ENCODE measurements around the gene TAS2R38.
A peak's percentile ranks its signal among the peaks of the same experiment; 100 is the strongest.

Gene TAS2R38

DNA sequence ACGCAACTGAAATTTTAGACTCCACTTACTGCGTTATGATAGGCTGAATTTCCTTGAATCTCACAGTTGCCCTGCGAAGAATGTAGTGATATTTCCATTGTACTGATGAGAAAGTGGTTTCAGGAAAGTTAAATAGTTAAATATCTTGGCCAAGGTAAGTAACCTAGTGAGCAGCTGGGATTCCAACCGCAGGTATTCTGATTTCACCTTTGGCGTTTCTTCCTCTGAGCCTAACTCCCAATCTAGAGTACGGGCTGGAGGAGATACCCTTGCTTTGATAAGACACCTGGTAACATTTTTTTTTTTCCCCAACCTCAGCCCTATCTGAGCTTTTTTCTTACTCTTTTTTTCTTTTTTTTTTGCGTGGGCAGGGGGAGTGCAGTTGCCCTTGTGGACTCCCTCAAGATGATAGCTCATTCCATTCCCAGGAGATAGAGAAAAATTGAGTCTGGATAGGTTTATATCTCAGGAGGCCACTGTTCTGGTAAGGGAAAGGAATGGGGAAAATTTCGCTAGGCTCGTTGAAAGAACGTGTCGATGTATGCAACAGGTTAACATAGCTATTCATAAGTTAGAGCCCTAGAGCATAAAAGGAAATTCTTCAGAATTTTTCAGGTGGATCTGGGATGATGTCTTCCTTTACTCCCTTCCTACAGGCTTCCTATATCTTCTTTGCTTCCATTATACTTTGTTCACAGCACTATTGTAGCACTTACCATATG, 3.1 kb upstream of the TAS2R38 start:
- DNase-seq (ENCODE audit: low read depth in 2 of 2): no peak

GRCh38 chr7:141975806-141976523, 2.4 kb upstream of the TAS2R38 start:
- peak; percentile 28 to 78 for DNase-seq (ENCODE audit: low read depth in 2 of 2)

DNA sequence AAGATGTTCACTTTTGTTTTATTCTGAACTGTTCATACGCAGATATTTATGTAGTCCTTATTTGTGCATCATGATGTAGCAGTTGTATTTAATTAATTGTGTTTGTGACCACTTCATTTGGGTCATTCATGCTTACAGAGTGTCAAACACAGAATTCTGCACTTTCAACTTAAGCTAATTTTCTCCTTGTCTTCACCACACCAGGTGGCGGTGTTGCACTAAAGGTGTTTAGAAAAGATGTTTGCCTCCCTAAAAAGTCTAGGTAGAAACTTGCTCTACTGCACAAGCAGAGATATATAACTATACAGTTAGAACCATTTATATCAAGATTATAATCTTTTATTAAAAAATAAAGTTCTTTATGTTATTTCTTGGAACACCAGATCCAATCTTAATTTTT, 1.3 kb upstream of the TAS2R38 start:
- no peak for DNase-seq (ENCODE audit: low read depth in 2 of 2)

DNA sequence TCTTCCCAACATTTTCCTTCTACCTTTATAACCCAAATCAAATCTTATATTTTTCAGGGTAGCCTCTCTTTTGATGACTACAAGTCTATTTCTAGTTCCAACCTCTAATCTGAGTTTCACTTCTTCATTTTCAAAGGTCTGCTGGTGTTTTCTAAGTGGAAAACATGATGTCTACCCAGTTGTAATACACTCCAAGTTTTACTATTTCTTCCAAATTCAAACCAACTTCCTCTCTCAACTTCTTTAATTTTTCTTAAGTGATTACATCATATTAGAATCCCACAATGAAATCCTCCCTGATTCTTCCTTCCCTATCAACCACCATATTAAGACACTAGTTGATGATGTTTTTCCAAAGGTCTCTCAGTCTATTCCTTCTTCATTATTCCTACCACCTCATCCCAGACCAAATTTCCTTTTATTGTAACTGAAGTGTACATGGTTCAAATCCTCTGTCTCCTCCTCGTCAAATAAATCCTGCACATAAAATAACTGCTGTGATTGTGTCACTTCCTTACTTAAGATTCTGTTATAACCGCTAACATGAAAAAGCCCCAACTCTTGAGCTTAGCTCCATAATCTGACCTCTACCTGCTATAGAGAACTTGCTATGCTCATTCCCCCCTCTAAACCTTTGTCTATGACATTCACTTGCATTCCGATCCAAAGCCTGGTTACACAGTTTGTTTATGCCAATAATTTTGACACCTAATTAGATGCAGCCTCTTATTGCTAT, 12.7 kb downstream of the TAS2R38 start:
- no peak for DNase-seq (ENCODE audit: low read depth in 2 of 2)

- no peak for DNase-seq (ENCODE audit: low read depth in 2 of 2)
Measured at GRCh38 chr7:141956084-141956483, 17.5 kb downstream of the TAS2R38 start.

DNA sequence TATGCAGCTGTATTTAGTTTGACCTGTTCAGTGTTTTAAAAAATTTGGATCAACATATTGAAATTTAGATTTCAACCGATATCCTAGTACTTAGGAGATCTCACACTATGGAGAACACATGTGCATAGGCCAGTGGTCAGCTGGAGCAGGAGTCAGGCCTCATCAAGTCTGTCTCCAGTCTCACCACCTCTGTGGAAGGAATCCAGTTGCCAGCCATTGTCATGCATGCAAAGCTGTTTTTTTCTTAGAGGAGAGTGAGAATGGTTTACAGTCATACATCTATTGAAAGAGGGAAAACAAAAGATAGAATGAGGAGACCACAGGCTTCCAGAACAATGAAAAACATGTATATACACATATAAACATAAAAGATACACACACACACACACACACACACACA, 19.2 kb downstream of the TAS2R38 start:
- DNase-seq (ENCODE audit: low read depth in 2 of 2): no peak

GRCh38 chr7:141952461-141952860, 21.1 kb downstream of the TAS2R38 start:
- no peak for DNase-seq (ENCODE audit: low read depth in 2 of 2)

DNA sequence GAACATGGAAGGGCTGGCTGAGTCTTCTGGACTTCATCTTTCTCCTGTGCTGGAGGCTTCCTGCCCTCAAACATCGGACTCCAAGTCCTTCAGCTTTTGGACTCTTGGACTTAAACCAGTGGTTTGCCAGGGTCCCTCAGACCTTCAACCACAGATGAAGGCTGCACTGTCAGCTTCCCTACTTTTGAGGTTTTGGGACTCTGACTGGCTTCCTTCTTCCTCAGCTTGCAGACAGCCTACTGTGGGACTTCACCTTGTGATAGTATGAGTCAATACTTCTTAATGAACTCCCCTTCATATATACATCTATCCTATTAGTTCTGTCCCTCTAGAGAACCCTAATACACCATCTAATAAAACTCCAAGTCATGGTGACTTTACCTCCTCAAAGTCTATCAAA, 22.8 kb downstream of the TAS2R38 start:
- no peak for DNase-seq (ENCODE audit: low read depth in 2 of 2)

DNA sequence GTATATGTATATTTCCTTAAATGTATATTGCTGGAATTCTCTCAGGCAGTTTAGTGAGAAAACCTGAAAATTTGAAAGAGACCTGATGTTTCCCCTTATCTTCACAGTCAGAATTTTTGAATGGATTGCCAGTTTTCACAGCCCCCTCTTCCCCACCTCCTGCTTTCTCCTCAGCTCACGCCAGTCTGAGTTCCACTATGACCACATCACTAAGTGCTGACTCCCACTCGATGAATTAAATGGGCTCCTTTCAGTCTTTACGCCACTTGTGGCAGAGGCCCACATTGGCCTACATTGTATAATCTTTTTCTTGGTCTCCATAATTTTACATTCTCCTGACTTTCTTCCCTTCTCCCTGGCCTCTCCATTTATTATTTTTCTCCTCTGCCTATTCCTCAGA, 23.7 kb downstream of the TAS2R38 start:
- DNase-seq (ENCODE audit: low read depth in 2 of 2): no peak

GRCh38 chr7:141949451-141949850, 24.1 kb downstream of the TAS2R38 start:
- DNase-seq (ENCODE audit: low read depth in 2 of 2): no peak

DNA sequence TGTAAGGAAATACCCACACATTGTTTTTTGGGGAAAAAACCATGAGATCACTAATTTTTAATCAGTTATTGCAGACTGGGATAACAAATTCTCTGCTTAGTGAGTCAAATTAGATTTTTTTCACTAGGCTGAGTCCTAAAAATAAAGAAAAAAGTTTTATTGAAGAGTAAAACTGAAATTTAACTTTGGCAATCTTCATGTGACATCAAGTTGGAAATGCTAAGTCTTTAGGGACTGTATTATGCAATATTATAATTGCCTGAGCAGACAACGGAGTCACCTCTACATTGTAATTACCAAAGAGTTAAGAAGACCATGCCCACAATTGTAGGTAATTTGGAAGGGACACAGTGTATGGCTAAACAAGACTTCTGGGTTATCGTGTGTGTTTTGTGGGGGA, 24.6 kb downstream of the TAS2R38 start:
- DNase-seq (ENCODE audit: low read depth in 2 of 2): no peak

DNA sequence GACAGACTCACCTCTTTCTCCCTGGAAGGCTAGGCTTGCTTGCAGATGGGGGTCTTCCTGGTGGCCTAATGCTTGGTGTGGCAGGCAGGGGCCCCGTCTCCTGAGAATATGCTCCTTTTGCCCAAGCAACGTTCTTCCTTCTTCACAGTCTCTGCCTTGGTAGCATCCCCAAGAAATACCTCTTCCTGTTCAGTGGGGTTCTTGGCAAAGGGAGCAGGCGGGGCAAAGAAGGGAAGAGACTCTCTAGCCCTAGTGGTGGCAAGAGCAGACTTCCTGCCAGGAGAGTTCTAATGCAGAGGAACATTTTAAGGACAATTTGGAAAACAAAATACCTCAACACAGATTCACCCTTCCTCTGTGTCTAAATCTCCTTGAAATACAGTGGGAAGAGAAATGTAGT, 26.8 kb downstream of the TAS2R38 start, which contains the start of gene CLEC5A:
Gene CLEC5A (minus strand): TSS at position 179 of the 400 bp plus-strand sequence. CDS start 682 bp downstream, outside the sequence.
- DNase-seq (ENCODE audit: low read depth in 2 of 2): no peak

GRCh38 chr7:141945356-141945755, 28.2 kb downstream of the TAS2R38 start:
- no peak for DNase-seq (ENCODE audit: low read depth in 2 of 2)

DNA sequence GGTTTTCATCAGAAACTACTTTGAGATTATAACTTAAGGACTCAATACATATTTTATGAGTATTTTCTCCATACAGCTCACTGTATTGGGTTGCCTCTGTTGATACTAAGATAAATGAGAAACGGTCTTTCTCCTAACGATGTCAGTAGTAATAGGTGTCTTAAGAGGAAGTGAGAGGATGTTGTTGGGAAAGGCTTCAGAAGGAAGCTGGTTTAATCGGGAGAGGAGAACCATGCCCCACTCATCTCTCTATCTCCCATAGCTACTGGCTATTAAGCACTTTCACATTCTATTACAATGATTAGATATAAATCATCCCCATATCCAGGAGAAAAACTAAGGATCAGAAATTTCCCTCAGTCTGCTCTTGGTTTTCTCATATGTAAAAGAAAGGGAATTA, 28.8 kb downstream of the TAS2R38 start:
- no peak for DNase-seq (ENCODE audit: low read depth in 2 of 2)

DNA sequence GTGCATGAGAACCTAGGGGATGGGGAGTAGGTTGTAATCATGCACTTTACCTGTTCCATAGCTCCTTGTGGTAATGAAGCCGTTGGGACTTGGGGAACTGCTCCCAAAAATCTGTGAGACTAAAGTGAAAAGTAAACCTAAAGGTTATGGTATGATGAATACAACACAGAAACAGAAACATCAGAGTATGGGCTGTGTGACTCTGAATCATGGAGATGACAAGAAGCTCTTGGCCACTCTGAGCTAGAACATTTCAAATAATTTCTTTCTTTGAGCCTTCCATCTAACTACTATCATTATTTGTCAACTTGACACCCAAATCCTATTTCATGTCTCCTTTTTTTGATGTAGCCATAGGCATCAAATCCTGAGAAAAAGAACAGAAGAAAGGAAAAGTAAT, 29.7 kb downstream of the TAS2R38 start:
- no peak for DNase-seq (ENCODE audit: low read depth in 2 of 2)

DNA sequence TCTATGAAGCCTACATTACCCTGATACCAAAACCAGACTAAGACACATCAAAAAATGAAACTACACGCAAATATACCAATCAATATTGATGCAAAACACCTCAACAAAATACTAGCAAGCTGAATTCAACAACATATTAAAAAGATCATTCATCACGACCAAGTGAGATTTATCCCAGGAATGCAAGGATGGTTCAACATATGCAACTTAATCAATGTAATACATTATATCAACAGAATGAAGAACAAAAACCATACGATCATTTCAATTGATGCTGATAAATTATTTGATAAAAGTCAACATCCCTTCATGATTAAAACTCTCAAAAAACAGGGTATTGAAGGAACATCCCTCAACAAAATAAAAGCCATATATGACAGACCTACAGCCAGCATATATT, 32.5 kb downstream of the TAS2R38 start:
- no peak for DNase-seq (ENCODE audit: low read depth in 2 of 2)

DNA sequence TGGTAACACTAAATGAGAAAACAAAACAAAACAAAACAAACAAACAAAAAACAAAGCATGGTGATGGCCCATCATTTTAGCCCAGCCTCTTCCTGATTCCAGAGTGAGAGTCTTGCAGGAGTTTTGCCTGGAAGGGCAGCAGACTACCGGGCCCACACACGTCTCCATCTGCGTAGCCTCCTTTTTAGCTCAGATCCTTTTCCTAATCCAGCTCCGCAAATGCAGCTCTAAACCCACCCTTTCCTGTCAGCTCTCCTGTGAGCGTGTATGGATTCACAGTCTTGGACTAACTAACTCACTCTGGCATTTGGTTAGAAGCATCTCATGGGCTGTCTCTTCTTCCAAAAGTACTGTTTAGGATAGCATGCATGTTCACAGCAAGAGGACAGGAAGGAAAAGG, 43.4 kb downstream of the TAS2R38 start:
- DNase-seq (ENCODE audit: low read depth in 2 of 2): no peak

- no peak for DNase-seq (ENCODE audit: low read depth in 2 of 2)
Measured at GRCh38 chr7:141928845-141929195, 44.8 kb downstream of the TAS2R38 start.

GRCh38 chr7:141928146-141928844, 45.3 kb downstream of the TAS2R38 start:
- no peak for DNase-seq (ENCODE audit: low read depth in 2 of 2)

All from stimulated activated CD4-positive, alpha-beta T cell treated with anti-CD3 and anti-CD28 coated beads, Interleukin-12 subunit alpha, Interleukin-12 subunit beta, amount 100 ng/mL, for 24 hours (primary cell).